C4-2B (cell line): ENCODE results near the gene CPA5.

ENCODE experiments used
- H3K27ac ChIP-seq: fragments of 450-650 bp; 2 replicates; pipeline ENCODE4 v1.5.1; 2017
- CTCF ChIP-seq: fragments of 450-650 bp; conservative IDR thresholded peaks from 2 replicates; pipeline ENCODE4 v1.5.1; 2017; ENCODE audit warnings: mild to moderate bottlenecking
- ZFX ChIP-seq: fragments of 450-650 bp; IDR thresholded peaks from 2 replicates; pipeline ENCODE4 v1.6.1; 2017

CPA5 gene

GRCh38 chr7:130379921-130380860, 35.6 kb downstream of the CPA5 start, which contains the start of gene CPA1:
Gene CPA1 (plus strand): TSS chr7:130380494. CDS start chr7:130380521, 27 bp downstream.
- TF ChIP-seq CTCF (no peak), ZFX (no peak)
- no peak within 1 kb of the TSS for H3K27ac ChIP-seq

- no peak overlapping the region for H3K27ac ChIP-seq
These were observed 36.3 kb downstream of the CPA5 start for GRCh38 chr7:130380861-130381455.

GRCh38 chr7:130381468-130382312, 37.1 kb downstream of the CPA5 start:
- no peak overlapping the region for H3K27ac ChIP-seq
- TF ChIP-seq CTCF (no peak; the same call in 1 of the 2 replicates), ZFX (no peak)

More at GRCh38 chr7:130380861-130381455, 36.3 kb downstream of the CPA5 start:
- TF ChIP-seq ZFX, result no peak
- TF ChIP-seq CTCF, result no peak

GRCh38 chr7:130383187-130383980, 38.8 kb downstream of the CPA5 start:
- TF ChIP-seq CTCF (no peak), ZFX (no peak)
- no peak overlapping the region for H3K27ac ChIP-seq

- H3K27ac ChIP-seq, result no peak overlapping the region
- no peak for TF ChIP-seq CTCF
- TF ChIP-seq ZFX, result no peak
These were observed 39.8 kb downstream of the CPA5 start for GRCh38 chr7:130384371-130384801.

GRCh38 chr7:130384841-130385599, 40.4 kb downstream of the CPA5 start:
- H3K27ac ChIP-seq, result no peak overlapping the region
- TF ChIP-seq CTCF, result no peak
- no peak for TF ChIP-seq ZFX
